B cell (primary cell): Measurements from ENCODE around the gene CCDC24.

Source experiments
- CTCF ChIP-seq: fragments of 200-600 bp; IDR thresholded peaks from one replicate; pipeline ENCODE4 v1.8.0; 2022; ENCODE audit warnings: antibody characterized with exemption, mild to moderate bottlenecking
- EZH2 ChIP-seq: IDR thresholded peaks from 2 replicates; pipeline ENCODE4 v1.6.1; 2012; ENCODE audit warnings: borderline replicate concordance, low read depth, mild to moderate bottlenecking, moderate library complexity, low read length; ENCODE audit not compliant: insufficient read depth, poor library complexity, severe bottlenecking

GRCh38 chr1:43999455-43999854, 8.1 kb downstream of the CCDC24 start:
- TF ChIP-seq CTCF, result no peak
- TF ChIP-seq EZH2, result no peak
